ENCODE data around the gene ARFRP1. TPM values are rescaled to one million over a fixed set of nuclear protein-coding genes. Genes with fewer than 3 reads are reported as not detected.

ARFRP1 gene
- total RNA-seq, 2 experiments from 2014 or later: 53.3 to 82.1 TPM

- Histone ChIP-seq H3K4me2 (ENCODE audit: low read length) (no peak overlapping the region), H3K4me1 (ENCODE audit: insufficient read depth, low read length, poor library complexity, severe bottlenecking) (peaks cover 27% of the 10 kb centered on the region), H3K4me3 (ENCODE audit: low read depth, low read length, poor library complexity, severe bottlenecking) (no peak overlapping the region), H3K79me2 (ENCODE audit: insufficient read depth, low read depth, low read length) (no peaks in the 10 kb centered on the region), H3K36me3 (ENCODE audit: insufficient read depth, low read length) (peaks cover 32% of the 10 kb centered on the region), H4K20me1 (ENCODE audit: insufficient read depth, low read length) (no peaks in the 10 kb centered on the region), H3K27ac (ENCODE audit: low read depth, low read length, poor library complexity, severe bottlenecking) (no peak overlapping the region), H3K9me2 (ENCODE audit: insufficient read depth, low read length) (no peaks in the 10 kb centered on the region), H3K9me3 (ENCODE audit: low read length) (no peaks in the 10 kb centered on the region), H2AFZ (ENCODE audit: low read length) (no peak overlapping the region)
- TF ChIP-seq, protein P1, sequence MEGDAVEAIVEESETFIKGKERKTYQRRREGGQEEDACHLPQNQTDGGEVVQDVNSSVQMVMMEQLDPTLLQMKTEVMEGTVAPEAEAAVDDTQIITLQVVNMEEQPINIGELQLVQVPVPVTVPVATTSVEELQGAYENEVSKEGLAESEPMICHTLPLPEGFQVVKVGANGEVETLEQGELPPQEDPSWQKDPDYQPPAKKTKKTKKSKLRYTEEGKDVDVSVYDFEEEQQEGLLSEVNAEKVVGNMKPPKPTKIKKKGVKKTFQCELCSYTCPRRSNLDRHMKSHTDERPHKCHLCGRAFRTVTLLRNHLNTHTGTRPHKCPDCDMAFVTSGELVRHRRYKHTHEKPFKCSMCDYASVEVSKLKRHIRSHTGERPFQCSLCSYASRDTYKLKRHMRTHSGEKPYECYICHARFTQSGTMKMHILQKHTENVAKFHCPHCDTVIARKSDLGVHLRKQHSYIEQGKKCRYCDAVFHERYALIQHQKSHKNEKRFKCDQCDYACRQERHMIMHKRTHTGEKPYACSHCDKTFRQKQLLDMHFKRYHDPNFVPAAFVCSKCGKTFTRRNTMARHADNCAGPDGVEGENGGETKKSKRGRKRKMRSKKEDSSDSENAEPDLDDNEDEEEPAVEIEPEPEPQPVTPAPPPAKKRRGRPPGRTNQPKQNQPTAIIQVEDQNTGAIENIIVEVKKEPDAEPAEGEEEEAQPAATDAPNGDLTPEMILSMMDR (conservative IDR thresholded peaks at IDR 0.05; ENCODE audit: low read length): no peak
- TF ChIP-seq EZH2phosphoT487 (IDR thresholded peaks at IDR 0.05; ENCODE audit: borderline replicate concordance, low read depth, low read length): no peak
- intact Hi-C loops (cut with micrococcal nuclease; ENCODE audit: unreplicated experiment): no loop called here
- BruUV-seq (replicated peaks): no TSS peak
- ChIA-PET POLR2A (no interaction called here), CTCF (ENCODE audit: unreplicated experiment) (interaction anchor here (0.6 kb wide), 1 partner anchor 229 kb away, joined by 6 read pairs; no protein-coding TSS in a partner anchor)
- no peak for DNase-seq (ENCODE audit: low spot score)
Measured at GRCh38 chr20:63744574-63745423, 37.0 kb upstream of the ARFRP1 start.

DNA sequence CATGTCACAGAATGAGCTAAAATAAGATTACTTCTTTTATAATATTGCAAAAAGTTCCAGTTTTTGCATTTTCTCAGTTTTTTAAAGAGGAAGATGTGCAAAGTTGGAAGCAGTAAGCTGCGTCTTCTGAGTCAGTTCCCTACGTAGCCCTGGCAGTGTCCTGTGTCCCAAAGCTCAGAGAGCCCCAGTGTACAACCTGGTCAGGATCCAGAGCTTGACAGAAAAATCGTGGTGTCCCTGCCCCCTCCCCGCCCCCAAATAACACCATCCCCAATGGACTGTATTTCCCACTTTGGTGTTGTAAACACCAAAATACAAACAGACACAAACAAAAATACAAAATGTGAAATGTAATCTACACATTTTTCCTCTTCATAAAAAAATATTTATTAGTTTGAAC is 36.4 kb upstream of the ARFRP1 start:
- H2AFZ ChIP-seq (ENCODE audit: low read length): no peak overlapping the region
- H3K9me2 ChIP-seq (ENCODE audit: insufficient read depth, low read length): no peaks in the 10 kb centered on the region
- H3K4me1 ChIP-seq (ENCODE audit: insufficient read depth, low read length, poor library complexity, severe bottlenecking): peaks cover 29% of the 10 kb centered on the region
- H3K9me3 ChIP-seq (ENCODE audit: low read length): no peaks in the 10 kb centered on the region
- H3K4me2 ChIP-seq (ENCODE audit: low read length): no peak overlapping the region
- H3K27ac ChIP-seq (ENCODE audit: low read depth, low read length, poor library complexity, severe bottlenecking): no peak overlapping the region
- H4K20me1 ChIP-seq (ENCODE audit: insufficient read depth, low read length): no peaks in the 10 kb centered on the region
- no peaks in the 10 kb centered on the region for H3K79me2 ChIP-seq (ENCODE audit: insufficient read depth, low read depth, low read length)
- POLR2A ChIA-PET: interaction anchor here (0.7 kb wide), 1 partner anchor 8 kb away, joined by 3 read pairs; no protein-coding TSS in a partner anchor
- TF ChIP-seq, protein P1 (conservative IDR thresholded peaks at IDR 0.05; ENCODE audit: low read length): no peak
- no peak for TF ChIP-seq EZH2phosphoT487 (IDR thresholded peaks at IDR 0.05; ENCODE audit: borderline replicate concordance, low read depth, low read length)
- DNase-seq (ENCODE audit: low spot score): no peak
- intact Hi-C loops (cut with micrococcal nuclease; ENCODE audit: unreplicated experiment): no loop called here
- peaks cover 32% of the 10 kb centered on the region for H3K36me3 ChIP-seq (ENCODE audit: insufficient read depth, low read length)
- BruUV-seq (replicated peaks): no TSS peak
- CTCF ChIA-PET (ENCODE audit: unreplicated experiment): interaction anchor here (0.6 kb wide), 1 partner anchor 229 kb away, joined by 6 read pairs; no protein-coding TSS in a partner anchor
- H3K4me3 ChIP-seq (ENCODE audit: low read depth, low read length, poor library complexity, severe bottlenecking): no peak overlapping the region
